Esophagus squamous epithelium (tissue), 4 donors: ENCODE data around the gene ZNF784.

Source experiments
- POLR2A ChIP-seq, 4 donors: fragments of 450-650 bp; IDR thresholded peaks; one replicate each; pipeline ENCODE4 v1.6.1; 2017; ENCODE audit warnings: antibody characterized with exemption in 4 of 4, mild to moderate bottlenecking in 4 of 4, moderate library complexity in 3 of 4
- TF ChIP-seq, protein P1 (sequence below), 6 experiments: fragments of 450-650 bp in 4 of 6; fragments of 200-600 bp in 2 of 6; sonication (generic) in 2 of 6; IDR thresholded peaks; one replicate each; pipeline ENCODE4 v1.5.1; 2016 to 2019; ENCODE audit warnings: antibody characterized with exemption in 6 of 6, mild to moderate bottlenecking in 4 of 6, moderate library complexity in 4 of 6

DNA sequence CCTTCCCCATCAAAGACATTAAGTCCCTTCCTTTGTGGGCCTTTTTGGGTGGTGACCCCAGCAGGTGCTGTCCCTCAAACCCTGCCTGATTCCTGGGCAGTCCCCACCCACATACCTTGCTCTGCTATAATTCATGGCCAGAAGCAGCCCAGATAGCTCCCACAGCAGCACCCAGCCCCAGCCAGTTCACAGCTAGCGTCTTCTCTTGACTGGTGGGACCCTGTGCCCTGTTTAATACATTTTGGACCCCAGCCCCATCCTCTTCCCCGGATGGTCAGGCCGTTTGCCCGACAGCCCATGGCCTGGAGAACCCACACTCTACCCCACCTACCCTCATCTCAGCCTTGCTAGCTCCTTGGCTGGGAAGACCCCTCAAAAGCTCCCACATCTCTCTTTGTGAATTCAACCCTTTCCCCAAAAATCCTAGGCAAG, 25.8 kb upstream of the ZNF784 start:
- TF ChIP-seq, protein P1, sequence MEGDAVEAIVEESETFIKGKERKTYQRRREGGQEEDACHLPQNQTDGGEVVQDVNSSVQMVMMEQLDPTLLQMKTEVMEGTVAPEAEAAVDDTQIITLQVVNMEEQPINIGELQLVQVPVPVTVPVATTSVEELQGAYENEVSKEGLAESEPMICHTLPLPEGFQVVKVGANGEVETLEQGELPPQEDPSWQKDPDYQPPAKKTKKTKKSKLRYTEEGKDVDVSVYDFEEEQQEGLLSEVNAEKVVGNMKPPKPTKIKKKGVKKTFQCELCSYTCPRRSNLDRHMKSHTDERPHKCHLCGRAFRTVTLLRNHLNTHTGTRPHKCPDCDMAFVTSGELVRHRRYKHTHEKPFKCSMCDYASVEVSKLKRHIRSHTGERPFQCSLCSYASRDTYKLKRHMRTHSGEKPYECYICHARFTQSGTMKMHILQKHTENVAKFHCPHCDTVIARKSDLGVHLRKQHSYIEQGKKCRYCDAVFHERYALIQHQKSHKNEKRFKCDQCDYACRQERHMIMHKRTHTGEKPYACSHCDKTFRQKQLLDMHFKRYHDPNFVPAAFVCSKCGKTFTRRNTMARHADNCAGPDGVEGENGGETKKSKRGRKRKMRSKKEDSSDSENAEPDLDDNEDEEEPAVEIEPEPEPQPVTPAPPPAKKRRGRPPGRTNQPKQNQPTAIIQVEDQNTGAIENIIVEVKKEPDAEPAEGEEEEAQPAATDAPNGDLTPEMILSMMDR (IDR thresholded peaks at IDR 0.05): no peak
- TF ChIP-seq POLR2A (IDR thresholded peaks at IDR 0.05): no peak
